Thoracic aorta (tissue), 2 donors: ENCODE data around the gene RCL1. TPM values are rescaled to one million over a fixed set of nuclear protein-coding genes. Genes with fewer than 3 reads are reported as not detected.
A peak's percentile ranks its signal among the peaks of the same experiment; 100 is the strongest.

Source experiments
- ATAC-seq: fragments of 150-250 bp; one replicate; pipeline ENCODE4 v1.8.0; 2017; ENCODE audit warnings: low read depth; ENCODE audit not compliant: insufficient number of reproducible peaks, low FRiP score
- DNase-seq: peaks from one replicate; pipeline ENCODE4 v3.0.0-alpha.2; 2020; ENCODE audit warnings: low spot score
- H3K27ac ChIP-seq, 2 donors: fragments of 200-600 bp; sonication (generic); 1 replicate in 1 of 2; 2 replicates in 1 of 2; pipeline ENCODE4 v1.5.1; 2016; ENCODE audit warnings: mild to moderate bottlenecking in 2 of 2, moderate library complexity in 2 of 2
- H3K27me3 ChIP-seq: fragments of 200-600 bp; sonication (generic); replicated peaks from 2 replicates; pipeline ENCODE4 v1.6.0; 2016; ENCODE audit warnings: mild to moderate bottlenecking; ENCODE audit not compliant: insufficient read depth
- H3K36me3 ChIP-seq: fragments of 200-600 bp; sonication (generic); one replicate; pipeline ENCODE4 v1.5.1; 2016
- H3K4me1 ChIP-seq, 2 donors: fragments of 200-600 bp; sonication (generic); 1 replicate in 1 of 2; 2 replicates in 1 of 2; pipeline versions ENCODE4 v1.5.1 to v1.6.0; 2016; ENCODE audit warnings: low read depth in 2 of 2, mild to moderate bottlenecking in 1 of 2; ENCODE audit not compliant: control insufficient read depth in 1 of 2
- H3K4me3 ChIP-seq: fragments of 200-600 bp; sonication (generic); 2 replicates; pipeline ENCODE4 v1.5.1; 2016; ENCODE audit warnings: mild to moderate bottlenecking
- H3K9me3 ChIP-seq: fragments of 200-600 bp; sonication (generic); 2 replicates; pipeline ENCODE4 v1.5.1; 2016
- total RNA-seq, 2 donors: library from RNA; depleted of rRNA; stranded (reverse); fragments of >200 nt; gene quantifications; one replicate each; pipeline versions ENCODE4 v1.1.0 to v1.2.3, GENCODE V29; 2016
- TF ChIP-seq, protein P1 (sequence below): fragments of 200-600 bp; sonication (generic); IDR thresholded peaks from one replicate; pipeline ENCODE4 v1.5.1; 2019; ENCODE audit warnings: antibody characterized with exemption

The RCL1 gene
- total RNA-seq, 2 donors from 2014 or later, result 29.6 to 62.2 TPM

DNA sequence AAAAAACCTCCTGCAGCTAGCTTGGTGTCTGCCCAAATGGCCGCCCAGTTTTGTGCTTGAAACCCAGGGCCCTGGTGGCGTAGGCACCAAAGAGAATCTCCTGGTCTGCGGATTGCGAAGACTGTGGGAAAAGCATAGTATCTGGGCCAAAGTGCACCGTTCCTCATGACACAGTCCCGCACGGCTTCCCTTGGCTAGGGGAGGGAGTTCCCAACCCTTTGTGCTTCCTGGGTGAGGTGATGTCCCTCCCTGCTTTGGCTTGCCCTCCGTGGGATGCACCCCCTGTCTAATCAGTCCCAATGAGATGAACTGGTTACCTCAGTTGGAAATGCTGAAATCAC is 109.4 kb downstream of the RCL1 start:
- no peak for ATAC-seq
- DNase-seq, result no peak

DNA sequence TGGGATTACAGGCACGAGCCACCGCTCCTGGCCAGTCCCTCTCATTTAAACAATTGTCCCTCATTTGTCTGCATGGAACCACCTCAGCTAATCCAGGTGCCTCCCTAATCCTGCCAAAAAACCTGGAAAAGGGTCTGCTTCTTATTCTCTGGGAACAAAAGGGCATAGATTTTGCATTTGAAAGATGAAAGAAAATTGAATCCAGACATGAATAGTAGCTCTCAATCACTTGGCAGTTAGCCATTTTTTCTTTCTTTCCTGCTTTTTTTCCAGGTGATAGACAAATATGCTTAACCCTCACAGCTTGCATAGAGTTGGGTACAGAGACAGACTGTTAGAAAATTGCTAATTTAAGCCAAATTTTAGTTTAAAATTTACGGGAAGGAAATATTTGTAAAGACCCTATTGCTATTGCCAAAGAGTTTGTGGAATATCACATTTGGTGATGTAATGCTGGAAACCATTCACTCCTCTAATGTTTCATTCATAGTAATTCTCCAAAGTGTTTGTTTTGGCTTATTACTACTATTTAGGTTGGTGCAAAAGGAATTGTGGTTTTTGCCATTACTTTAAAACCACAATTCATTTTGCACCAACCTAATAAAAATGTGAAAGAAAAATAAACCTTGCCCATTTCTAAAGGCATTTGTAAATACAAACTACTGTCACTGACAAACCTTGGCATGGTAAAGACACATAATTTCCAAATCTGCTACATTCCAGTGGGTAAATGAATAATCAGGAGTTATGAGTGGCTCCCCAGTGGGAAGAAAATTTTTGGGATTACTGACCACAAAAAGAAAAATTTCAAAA is 111.8 kb downstream of the RCL1 start:
- TF ChIP-seq, protein P1, sequence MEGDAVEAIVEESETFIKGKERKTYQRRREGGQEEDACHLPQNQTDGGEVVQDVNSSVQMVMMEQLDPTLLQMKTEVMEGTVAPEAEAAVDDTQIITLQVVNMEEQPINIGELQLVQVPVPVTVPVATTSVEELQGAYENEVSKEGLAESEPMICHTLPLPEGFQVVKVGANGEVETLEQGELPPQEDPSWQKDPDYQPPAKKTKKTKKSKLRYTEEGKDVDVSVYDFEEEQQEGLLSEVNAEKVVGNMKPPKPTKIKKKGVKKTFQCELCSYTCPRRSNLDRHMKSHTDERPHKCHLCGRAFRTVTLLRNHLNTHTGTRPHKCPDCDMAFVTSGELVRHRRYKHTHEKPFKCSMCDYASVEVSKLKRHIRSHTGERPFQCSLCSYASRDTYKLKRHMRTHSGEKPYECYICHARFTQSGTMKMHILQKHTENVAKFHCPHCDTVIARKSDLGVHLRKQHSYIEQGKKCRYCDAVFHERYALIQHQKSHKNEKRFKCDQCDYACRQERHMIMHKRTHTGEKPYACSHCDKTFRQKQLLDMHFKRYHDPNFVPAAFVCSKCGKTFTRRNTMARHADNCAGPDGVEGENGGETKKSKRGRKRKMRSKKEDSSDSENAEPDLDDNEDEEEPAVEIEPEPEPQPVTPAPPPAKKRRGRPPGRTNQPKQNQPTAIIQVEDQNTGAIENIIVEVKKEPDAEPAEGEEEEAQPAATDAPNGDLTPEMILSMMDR, result no peak
- DNase-seq (no peak), ATAC-seq (peak; percentile 91)
- Histone ChIP-seq H3K27ac (peak overlapping the region in 1 of 2 donors; percentile 34), H3K27me3 (no peaks in the 10 kb centered on the region), H3K9me3 (peaks cover 3% of the 10 kb centered on the region), H3K36me3 (no peaks in the 10 kb centered on the region), H3K4me1 (peaks cover 19 to 30% of the 10 kb centered on the region in 2 donors), H3K4me3 (peak overlapping the region; percentile 45)

More for the DNA sequence above, 109.4 kb downstream of the RCL1 start:
- Histone ChIP-seq H3K9me3 (peaks cover 3% of the 10 kb centered on the region), H3K36me3 (no peaks in the 10 kb centered on the region), H3K4me3 (peak overlapping the region; percentile 58), H3K27ac (peak overlapping the region in 1 of 2 donors; percentile 11), H3K27me3 (no peaks in the 10 kb centered on the region), H3K4me1 (peaks cover 19 to 30% of the 10 kb centered on the region in 2 donors)
- TF ChIP-seq, protein P1, result no peak

DNA sequence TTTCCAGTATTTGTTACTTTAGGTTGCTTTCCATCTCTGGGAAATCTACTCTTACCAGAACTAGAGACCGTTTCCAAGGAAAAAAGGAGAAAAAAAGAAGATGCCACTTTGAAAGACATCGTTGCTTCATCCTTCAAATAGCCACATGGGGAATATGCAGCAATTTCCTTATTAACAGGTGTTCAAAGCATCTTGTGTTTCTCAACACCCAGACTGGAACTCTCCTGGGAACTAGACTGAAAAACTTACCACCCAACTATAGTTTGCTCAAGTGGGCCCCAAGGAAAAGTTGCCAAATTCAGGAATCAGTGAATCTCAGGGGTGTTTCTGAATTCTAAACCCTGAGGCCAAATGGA is 112.4 kb downstream of the RCL1 start:
- Histone ChIP-seq H3K4me1 (peaks cover 19 to 30% of the 10 kb centered on the region in 2 donors), H3K27ac (peak overlapping the region in 1 of 2 donors; percentile 34), H3K4me3 (no peak overlapping the region), H3K9me3 (peaks cover 3% of the 10 kb centered on the region), H3K27me3 (no peaks in the 10 kb centered on the region), H3K36me3 (no peaks in the 10 kb centered on the region)
- no peak for ATAC-seq
- TF ChIP-seq, protein P1, result no peak
- DNase-seq, result no peak

Other genes with a start within 250 kb of the RCL1 start
- gene PLPP6, start 130.7 kb upstream of the RCL1 start, total RNA-seq, result 1 to 10 TPM; 4.5 to 5.0 TPM
- 1 to 10 TPM; 1.8 to 2.4 TPM for gene SPATA6L, start 126.5 kb upstream of the RCL1 start, total RNA-seq
- gene CDC37L1, start 113.4 kb upstream of the RCL1 start, total RNA-seq, result 10 to 100 TPM; 22.5 to 46.2 TPM
- 10 to 100 TPM; 50.5 to 72.9 TPM for gene AK3, start 51.7 kb upstream of the RCL1 start, total RNA-seq
- 10 to 100 TPM; 77.8 to 90.0 TPM for gene JAK2, start 192.3 kb downstream of the RCL1 start, total RNA-seq